Dermis blood vessel endothelial cell (primary cell): ENCODE data around the gene GRIK5. TPM values are rescaled to one million over a fixed set of nuclear protein-coding genes. Genes with fewer than 3 reads are reported as not detected.

Source experiments
- DNase-seq: peaks from one replicate; pipeline ENCODE4 v3.0.0; 2010
- total RNA-seq: library from RNA; depleted of rRNA; stranded (reverse); fragments of >200 nt; gene quantifications from 2 replicates; pipeline ENCODE4 v1.2.3, GENCODE V29; 2014

GRIK5 gene
- total RNA-seq, 1 donor from 2014 or later: 0.17 TPM

- no peak for DNase-seq
Measured at GRCh38 chr19:41981724-41982123, 88.3 kb downstream of the GRIK5 start.

GRCh38 chr19:41978470-41978869, 91.5 kb downstream of the GRIK5 start:
- DNase-seq: no peak

GRCh38 chr19:41977916-41978315, 92.1 kb downstream of the GRIK5 start:
- DNase-seq: no peak

- DNase-seq: no peak
Measured at GRCh38 chr19:41974652-41975051, 95.4 kb downstream of the GRIK5 start.

- DNase-seq: no peak
Measured at GRCh38 chr19:41971363-41971762, 98.6 kb downstream of the GRIK5 start.

GRCh38 chr19:41969772-41970458, 100.1 kb downstream of the GRIK5 start:
- no peak for DNase-seq

- DNase-seq: no peak
Measured at GRCh38 chr19:41968751-41969595, 101.0 kb downstream of the GRIK5 start.

GRCh38 chr19:41967054-41967783, 102.8 kb downstream of the GRIK5 start:
- no peak for DNase-seq

GRCh38 chr19:41965106-41965505, 104.9 kb downstream of the GRIK5 start:
- DNase-seq: no peak

GRCh38 chr19:41960973-41961372, 109.0 kb downstream of the GRIK5 start:
- no peak for DNase-seq

- peak; percentile 91 for DNase-seq
Measured at GRCh38 chr19:41959056-41960053, 110.7 kb downstream of the GRIK5 start, which contains the start of gene RABAC1. RABAC1 (minus strand) TSS chr19:41959321; CDS start chr19:41959292, 29 bp downstream.

- peak; percentile 75 for DNase-seq
Measured at GRCh38 chr19:41958367-41959055, 111.5 kb downstream of the GRIK5 start.

GRCh38 chr19:41957838-41958366, 112.1 kb downstream of the GRIK5 start:
- DNase-seq: peak; percentile 90

GRCh38 chr19:41957161-41957837, 112.7 kb downstream of the GRIK5 start:
- no peak for DNase-seq

- DNase-seq: no peak
Measured at GRCh38 chr19:41956621-41957020, 113.4 kb downstream of the GRIK5 start.

GRCh38 chr19:41955521-41955920, 114.5 kb downstream of the GRIK5 start:
- no peak for DNase-seq

GRCh38 chr19:41951686-41952172, 118.3 kb downstream of the GRIK5 start:
- DNase-seq: peak; percentile 83
